PC-9 (cell line): ENCODE measurements around the gene SEC11A. TPM values are rescaled to one million over a fixed set of nuclear protein-coding genes. Genes with fewer than 3 reads are reported as not detected.

Source experiments
- BruUV-seq: library from RNA; stranded (reverse); fragments of 400-500 nt; replicated peaks from 2 replicates; lab custom pipeline; 2021; lab: Mats Ljungman, UMichigan
- CTCF ChIA-PET: fragments of 300-600 bp; sonication (Branson Sonifier 250); formaldehyde crosslinking; loops from one replicate; lab custom pipeline; 2022; ENCODE audit warnings: antibody characterized with exemption; lab: Charles Lee
- POLR2A ChIA-PET: fragments of 300-600 bp; sonication (Branson Sonifier 250); formaldehyde crosslinking; loops from one replicate; lab custom pipeline; 2022; ENCODE audit warnings: antibody characterized with exemption; ENCODE audit not compliant: unreplicated experiment; lab: Charles Lee
- DNase-seq, 2 experiments: peaks; one replicate each; pipeline versions ENCODE4 v3.0.0 to v3.0.0-alpha.2; 2015 to 2022; ENCODE audit warnings: mixed read lengths in 1 of 2
- H2AFZ ChIP-seq: fragments of 200-600 bp; sonication (generic); 2 replicates; pipeline ENCODE4 v1.8.1; 2017; ENCODE audit warnings: antibody characterized with exemption
- H3F3A ChIP-seq: fragments of 200-600 bp; sonication (generic); 2 replicates; pipeline ENCODE4 v1.8.1; 2017; ENCODE audit warnings: antibody characterized with exemption, mild to moderate bottlenecking, low read depth; ENCODE audit not compliant: insufficient read depth
- H3K27ac ChIP-seq: fragments of 200-600 bp; sonication (generic); 2 replicates; pipeline ENCODE4 v1.6.1; 2016; ENCODE audit warnings: mixed run types
- H3K27me3 ChIP-seq: fragments of 200-600 bp; sonication (generic); 2 replicates; pipeline ENCODE4 v1.6.1; 2016; ENCODE audit warnings: low read depth, mixed run types; ENCODE audit not compliant: insufficient read depth
- H3K36me3 ChIP-seq: fragments of 200-600 bp; sonication (generic); 2 replicates; pipeline ENCODE4 v1.6.1; 2016; ENCODE audit warnings: low read depth, mixed run types
- H3K4me1 ChIP-seq: fragments of 200-600 bp; sonication (generic); replicated peaks from 2 replicates; pipeline ENCODE4 v1.6.1; 2016; ENCODE audit warnings: mixed run types; ENCODE audit not compliant: insufficient read depth
- H3K4me2 ChIP-seq: fragments of 200-600 bp; sonication (generic); 2 replicates; pipeline ENCODE4 v1.6.1; 2017; ENCODE audit warnings: mixed run types
- H3K4me3 ChIP-seq: fragments of 200-600 bp; sonication (generic); 2 replicates; pipeline ENCODE4 v1.6.1; 2016; ENCODE audit warnings: mixed run types
- H3K79me2 ChIP-seq: fragments of 200-600 bp; sonication (generic); 2 replicates; pipeline ENCODE4 v1.6.1; 2017; ENCODE audit warnings: low read depth, mixed run types
- H3K9me2 ChIP-seq: fragments of 200-600 bp; sonication (generic); 2 replicates; pipeline ENCODE4 v1.8.1; 2017; ENCODE audit warnings: mild to moderate bottlenecking; ENCODE audit not compliant: insufficient read depth
- H3K9me3 ChIP-seq: fragments of 200-600 bp; sonication (generic); 2 replicates; pipeline ENCODE4 v1.8.1; 2016; ENCODE audit warnings: low read depth; ENCODE audit not compliant: insufficient read depth
- H4K20me1 ChIP-seq: fragments of 200-600 bp; sonication (generic); 2 replicates; pipeline ENCODE4 v1.8.1; 2017; ENCODE audit not compliant: insufficient read depth
- CTCF ChIP-seq: fragments of 200-600 bp; sonication (generic); conservative IDR thresholded peaks from 2 replicates; pipeline ENCODE4 v1.6.1; 2017; ENCODE audit warnings: mixed run types, antibody characterized with exemption, mild to moderate bottlenecking, moderate library complexity
- EZH2 ChIP-seq: fragments of 200-600 bp; sonication (generic); IDR thresholded peaks from 2 replicates; pipeline ENCODE4 v1.8.0; 2017; ENCODE audit warnings: antibody characterized with exemption, low read depth
- intact Hi-C: fragments of 100-400 bp; cut with micrococcal nuclease; formaldehyde crosslinking; loops from one replicate; pipeline ENCODE4 v1.10.0; 2022; ENCODE audit not compliant: unreplicated experiment
- total RNA-seq: library from RNA; stranded (reverse); gene quantifications from 2 replicates; pipeline ENCODE4 v1.2.3, GENCODE V29; 2021

SEC11A gene
- total RNA-seq, 1 experiment from 2014 or later, result 174 TPM

GRCh38 chr15:84638103-84638502, 77.8 kb downstream of the SEC11A start:
- Histone ChIP-seq H3K4me2 (no peak overlapping the region), H3K4me3 (no peak overlapping the region), H3K27me3 (no peaks in the 10 kb centered on the region), H3K27ac (no peak overlapping the region), H2AFZ (no peak overlapping the region), H3K9me2 (no peaks in the 10 kb centered on the region), H3K79me2 (peaks cover 4% of the 10 kb centered on the region), H3K36me3 (0 out of 2 replicates have a peak, but pooled peaks cover 18% of the 10 kb centered on the region), H3F3A (peaks cover 20% of the 10 kb centered on the region), H3K4me1 (peaks cover 15% of the 10 kb centered on the region; the same call in 1 of the 2 replicates), H3K9me3 (no peaks in the 10 kb centered on the region), H4K20me1 (peaks cover 4% of the 10 kb centered on the region; the same call in 1 of the 2 replicates)
- intact Hi-C loops, result no loop called here
- CTCF ChIA-PET, result interaction anchor here (0.6 to 0.7 kb wide), 2 partner anchors 68 to 74 kb away, joined by 3 to 6 read pairs; no protein-coding TSS in a partner anchor
- peak; percentile 28; the same call in 1 of the 2 replicates for TF ChIP-seq CTCF
- TF ChIP-seq EZH2, result no peak
- no peak for DNase-seq
- POLR2A ChIA-PET, result interaction anchor here (0.6 kb wide), 1 partner anchor 50 kb away, joined by 5 read pairs; no protein-coding TSS in a partner anchor
- BruUV-seq, result no TSS peak

- CTCF ChIA-PET, result interaction anchor here (1.0 kb wide), 1 partner anchor 35 kb away, joined by 3 read pairs; no protein-coding TSS in a partner anchor
Observed at GRCh38 chr15:84634228-84634837, 81.6 kb downstream of the SEC11A start.

GRCh38 chr15:84633311-84634227, 82.4 kb downstream of the SEC11A start:
- H3F3A ChIP-seq, result peaks cover 20% of the 10 kb centered on the region
- H3K27me3 ChIP-seq, result no peaks in the 10 kb centered on the region
- H3K4me1 ChIP-seq, result peaks cover 33% of the 10 kb centered on the region
- DNase-seq, result peak; percentile 46 to 63
- BruUV-seq, result no TSS peak
- peaks cover 16% of the 10 kb centered on the region for H3K79me2 ChIP-seq
- H4K20me1 ChIP-seq, result peaks cover 4% of the 10 kb centered on the region; the same call in 1 of the 2 replicates
- peak overlapping the region; percentile 93 for H3K4me2 ChIP-seq
- CTCF ChIA-PET, result interaction anchor here (1.0 kb wide), 1 partner anchor 34 kb away, joined by 3 read pairs; no protein-coding TSS in a partner anchor
- H3K9me2 ChIP-seq, result no peaks in the 10 kb centered on the region
- H3K27ac ChIP-seq, result no peak overlapping the region
- H3K4me3 ChIP-seq, result peak overlapping the region; percentile 70
- POLR2A ChIA-PET, result interaction anchor here (0.6 kb wide), 1 partner anchor 9 kb away, joined by 4 read pairs; no protein-coding TSS in a partner anchor
- H3K36me3 ChIP-seq, result 0 out of 2 replicates have a peak, but pooled peaks cover 4% of the 10 kb centered on the region
- intact Hi-C loops, result no loop called here
- TF ChIP-seq CTCF (no peak), EZH2 (no peak)
- H3K9me3 ChIP-seq, result no peaks in the 10 kb centered on the region
- H2AFZ ChIP-seq, result peak overlapping the region; percentile 67

More at GRCh38 chr15:84634228-84634837, 81.6 kb downstream of the SEC11A start:
- intact Hi-C loops, result no loop called here
- Histone ChIP-seq H3K27ac (no peak overlapping the region), H3K27me3 (no peaks in the 10 kb centered on the region), H3K36me3 (0 out of 2 replicates have a peak, but pooled peaks cover 5% of the 10 kb centered on the region), H2AFZ (peak overlapping the region; percentile 67; the same call in 1 of the 2 replicates), H3K79me2 (peaks cover 16% of the 10 kb centered on the region), H4K20me1 (peaks cover 4% of the 10 kb centered on the region; the same call in 1 of the 2 replicates), H3K4me3 (peak overlapping the region; percentile 70), H3F3A (peaks cover 20% of the 10 kb centered on the region), H3K9me3 (no peaks in the 10 kb centered on the region), H3K4me1 (peaks cover 33% of the 10 kb centered on the region), H3K9me2 (no peaks in the 10 kb centered on the region), H3K4me2 (peak overlapping the region; percentile 93)
- TF ChIP-seq EZH2, result no peak
- POLR2A ChIA-PET, result interaction anchor here (0.6 kb wide), 1 partner anchor 10 kb away, joined by 4 read pairs; no protein-coding TSS in a partner anchor
- BruUV-seq, result no TSS peak
- DNase-seq, result no peak
